Stimulated activated CD8-positive, alpha-beta memory T cell treated with anti-CD3 and anti-CD28 coated beads, Interleukin-2, amount 100 ng/mL, for 1 hour (primary cell): ENCODE data around the gene MGME1.

Experiments
- DNase-seq, 2 donors: peaks; one replicate each; pipeline ENCODE4 v3.0.0-alpha.2; 2020; ENCODE audit warnings: low read depth in 2 of 2

MGME1 gene

DNA sequence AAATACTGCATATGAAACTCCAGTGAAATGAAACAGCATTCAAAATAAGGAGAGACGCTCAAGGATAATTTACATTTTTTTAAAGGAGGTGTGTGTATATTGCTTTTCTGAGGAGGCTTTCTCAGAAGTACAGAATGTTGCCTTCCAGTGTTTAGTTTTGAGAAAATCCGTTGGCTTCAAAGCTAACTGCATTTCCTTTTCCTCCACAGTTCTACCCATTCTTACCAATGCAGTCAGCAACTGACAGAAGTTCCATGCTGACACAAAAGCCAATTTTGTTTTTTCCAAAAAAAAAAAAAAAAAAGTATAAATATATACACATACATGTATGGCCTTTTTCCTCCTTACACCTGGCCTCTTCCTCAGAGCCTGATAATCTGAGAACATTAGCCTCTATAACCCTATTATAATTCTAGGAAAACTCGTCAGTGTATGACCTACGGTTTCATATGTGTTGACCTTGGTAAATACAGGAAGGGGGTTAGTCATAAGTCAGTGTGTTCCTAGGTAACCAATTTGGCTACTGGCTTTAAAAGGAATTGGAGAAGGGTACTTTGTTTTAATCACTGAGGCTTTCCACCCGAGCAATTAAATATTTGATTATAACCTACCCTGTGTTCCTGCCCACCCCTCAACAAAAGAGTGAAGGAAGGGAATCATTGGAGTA lies 24.2 kb downstream of the MGME1 start:
- no peak for DNase-seq

DNA sequence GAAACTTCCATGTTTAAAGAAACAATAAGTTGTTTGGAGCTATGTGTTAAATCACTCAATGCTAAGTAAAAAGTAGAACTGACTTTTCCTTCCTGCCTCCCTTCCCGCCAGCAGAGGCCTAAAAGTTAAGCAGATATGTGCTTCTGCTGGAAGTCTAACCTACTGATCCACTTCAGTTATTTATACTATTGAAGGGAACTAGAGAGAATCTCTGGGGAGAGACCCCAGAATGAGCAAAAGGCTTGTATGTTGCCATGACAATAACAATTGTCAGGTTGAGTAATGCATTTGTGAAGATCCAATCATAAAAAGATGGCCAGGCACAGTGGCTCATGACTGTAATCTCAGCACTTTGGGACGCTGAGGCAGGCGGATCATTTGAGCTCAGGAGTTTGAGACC lies 24.7 kb downstream of the MGME1 start:
- no peak for DNase-seq

GRCh38 chr20:17995967-17996819 lies 27.4 kb downstream of the MGME1 start:
- no peak for DNase-seq

- no peak for DNase-seq
These were observed 29.6 kb downstream of the MGME1 start for GRCh38 chr20:17998446-17998845.

DNA sequence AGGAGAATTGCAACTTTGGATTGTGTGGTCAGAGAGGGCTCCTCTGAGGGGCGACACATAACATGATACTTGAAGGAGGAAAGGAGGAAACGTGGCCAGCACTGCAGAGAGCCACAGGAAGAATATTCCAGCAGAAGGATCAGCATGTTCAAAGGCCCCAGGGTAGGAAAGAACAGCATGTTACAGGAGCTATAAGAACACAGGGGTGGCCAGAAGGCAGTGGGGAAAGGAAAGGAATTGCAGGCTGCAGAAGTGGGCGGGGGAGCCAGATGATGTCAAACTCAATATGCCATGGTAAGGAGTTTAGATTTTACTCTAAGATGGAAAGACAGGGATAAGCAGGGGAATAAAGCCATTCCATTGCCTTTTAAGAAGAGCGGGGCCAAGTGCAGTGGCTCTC lies 30.7 kb downstream of the MGME1 start:
- no peak for DNase-seq

DNA sequence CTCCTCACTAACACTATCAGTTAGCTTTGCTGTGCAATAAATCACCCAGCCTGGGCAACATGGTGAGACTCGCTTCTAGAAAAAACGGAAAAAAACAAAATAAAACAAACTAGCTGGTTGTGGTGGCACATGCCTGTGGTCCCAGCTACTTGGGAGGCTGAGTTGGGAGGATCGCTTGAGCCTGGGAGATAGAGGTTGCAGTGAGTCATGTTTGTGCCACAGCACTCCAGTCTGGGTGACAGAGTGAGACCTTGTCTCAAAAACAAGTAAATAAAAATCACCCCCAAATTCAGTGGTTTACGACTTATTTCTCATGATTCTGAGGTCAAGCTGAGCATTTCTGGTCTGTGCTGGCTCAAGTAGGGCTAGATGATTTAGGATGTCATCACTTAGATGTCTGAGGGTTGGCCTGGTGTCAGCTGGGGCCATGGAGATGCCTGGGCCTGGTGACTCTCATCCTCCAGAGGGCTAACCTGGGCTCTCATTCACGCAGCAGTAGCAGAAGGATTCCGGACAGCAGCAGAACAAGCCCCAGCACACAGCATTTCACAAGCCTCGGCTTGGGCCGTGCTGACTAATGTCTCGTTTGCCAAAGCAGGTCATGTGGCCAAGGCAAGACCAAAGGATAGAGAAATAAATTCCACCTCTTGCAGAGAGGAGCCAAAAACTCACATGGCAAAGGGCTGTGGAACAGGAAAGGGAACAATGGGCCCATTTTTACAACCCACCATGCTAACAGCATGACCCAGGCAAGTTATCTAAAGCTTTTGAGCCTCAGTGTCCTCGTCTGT lies 32.5 kb downstream of the MGME1 start:
- no peak for DNase-seq

DNA sequence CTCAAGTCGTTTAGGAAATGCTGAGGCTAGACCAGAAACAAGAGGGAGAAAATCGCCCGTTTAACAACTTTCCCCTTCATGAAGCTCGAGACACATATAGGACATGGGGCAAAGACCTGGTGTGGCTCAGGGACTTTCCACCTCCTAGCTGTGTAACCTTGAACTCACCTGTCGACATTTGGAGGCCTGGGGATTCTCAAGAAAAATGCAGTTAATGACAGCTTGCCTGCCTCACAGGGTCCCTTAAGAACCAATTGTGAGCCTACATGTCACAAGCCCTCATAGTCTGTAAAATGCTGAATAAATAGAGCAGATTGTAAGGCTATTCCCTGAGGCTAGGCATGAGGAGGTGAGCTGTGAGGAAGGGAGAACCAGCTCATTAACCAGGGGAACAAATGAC lies 35.1 kb downstream of the MGME1 start:
- no peak for DNase-seq

DNA sequence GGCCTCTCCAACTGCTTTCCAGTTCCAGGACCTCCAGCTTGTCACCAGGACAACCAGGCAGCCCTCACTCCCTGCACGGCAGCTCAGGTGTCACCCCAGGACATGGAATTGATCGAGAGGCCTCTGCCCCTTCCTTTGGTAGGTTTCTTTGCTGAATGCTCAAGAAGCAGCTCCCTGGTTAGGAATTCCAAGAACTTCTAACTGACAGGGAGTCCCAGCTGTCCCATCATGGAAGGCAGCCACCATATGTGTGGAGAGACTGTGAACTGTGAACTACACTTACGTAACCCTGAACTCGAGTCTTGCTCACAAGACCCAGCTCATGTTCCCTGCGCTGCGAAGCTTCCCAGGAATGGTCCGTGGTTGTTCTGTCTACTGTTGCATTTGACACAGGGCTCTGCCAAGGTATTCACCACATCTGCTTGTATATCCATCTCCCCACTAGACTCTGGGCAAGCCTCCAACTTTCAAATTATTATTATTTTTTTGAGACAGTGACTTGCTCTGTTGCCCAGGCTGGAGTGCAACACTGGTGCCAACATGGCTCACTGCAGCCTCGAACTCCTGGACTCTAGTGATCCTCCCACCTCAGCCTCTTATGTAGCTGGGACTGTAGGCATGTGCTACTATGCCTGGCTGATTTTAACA lies 35.7 kb downstream of the MGME1 start:
- no peak for DNase-seq

- no peak for DNase-seq
These were observed 36.6 kb downstream of the MGME1 start for GRCh38 chr20:18005170-18005989.

GRCh38 chr20:18005990-18006364 lies 37.2 kb downstream of the MGME1 start:
- no peak for DNase-seq

DNA sequence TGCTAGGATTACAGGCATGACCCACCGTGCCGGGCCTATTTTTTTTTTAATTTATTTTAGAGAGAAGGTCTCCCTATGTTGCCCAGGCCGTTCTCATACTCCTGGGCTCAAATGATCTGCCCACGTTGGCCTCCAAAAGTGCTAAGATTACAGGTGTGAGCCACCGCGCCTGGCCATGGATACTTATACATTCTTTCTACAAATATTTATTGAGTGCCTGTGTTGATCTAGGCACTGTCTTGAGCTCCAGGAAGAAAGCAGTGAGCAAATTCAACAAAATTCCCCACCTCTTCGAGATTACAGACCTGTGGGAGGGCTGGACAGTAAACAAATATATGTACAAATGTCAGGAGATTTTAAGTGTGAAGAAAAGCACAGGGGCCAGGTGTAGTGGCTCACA lies 37.9 kb downstream of the MGME1 start:
- no peak for DNase-seq

DNA sequence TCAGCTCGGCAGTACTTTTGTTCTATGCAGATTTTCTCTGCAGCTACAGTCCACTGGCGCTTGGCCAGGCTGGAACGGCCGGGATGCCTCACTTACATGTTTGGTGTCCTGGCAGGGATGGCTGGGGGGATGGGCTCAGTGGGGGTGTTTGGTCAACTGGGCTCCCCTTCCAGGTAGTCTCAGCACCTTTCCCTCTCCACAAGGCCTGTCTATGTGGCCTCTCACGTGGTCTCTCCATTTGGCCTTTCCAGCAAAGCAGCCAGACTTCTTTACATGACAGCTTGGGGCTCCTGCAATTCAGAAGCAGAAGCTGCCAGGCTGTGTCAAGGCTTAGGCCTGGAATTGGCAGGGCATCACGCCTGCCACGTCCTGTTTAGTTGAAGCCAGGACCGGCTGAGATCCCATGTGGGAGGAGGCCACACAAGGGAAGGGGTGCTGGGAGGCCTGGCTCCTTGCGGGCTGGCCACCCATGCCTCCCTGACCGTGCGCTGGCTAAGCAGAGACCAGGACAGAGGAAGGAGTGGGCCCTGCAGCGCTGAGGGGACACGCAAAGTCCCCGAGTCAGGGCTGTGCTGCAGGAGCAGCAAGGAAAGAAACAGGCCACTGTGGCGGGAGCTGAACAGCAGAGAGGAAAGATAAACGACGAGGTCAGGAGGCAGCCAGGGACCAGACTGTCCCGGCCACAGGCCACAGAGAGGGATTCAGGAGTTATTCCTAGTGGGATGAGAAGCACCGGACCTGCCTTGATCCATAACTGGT lies 38.9 kb downstream of the MGME1 start:
- DNase-seq: no peak

DNA sequence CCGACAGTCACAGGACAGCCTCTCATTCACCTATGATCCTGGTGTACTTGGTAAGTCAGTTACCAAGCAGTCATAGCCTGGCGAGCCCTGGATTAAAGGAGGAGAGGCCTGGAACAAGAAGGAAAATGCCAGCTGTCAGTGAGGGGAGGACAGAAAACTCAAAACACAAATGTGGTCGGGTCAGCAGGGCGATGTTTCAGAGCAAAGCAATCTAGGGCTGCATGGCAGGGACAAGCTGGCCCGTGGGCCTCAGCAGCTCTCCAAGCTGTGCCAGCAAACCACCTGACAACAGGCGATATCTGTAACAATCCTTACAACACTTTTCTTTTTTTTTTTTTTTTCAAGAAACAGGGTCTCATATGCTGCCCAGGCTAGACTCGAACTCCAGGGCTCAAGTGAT lies 40.3 kb downstream of the MGME1 start:
- DNase-seq: no peak

DNA sequence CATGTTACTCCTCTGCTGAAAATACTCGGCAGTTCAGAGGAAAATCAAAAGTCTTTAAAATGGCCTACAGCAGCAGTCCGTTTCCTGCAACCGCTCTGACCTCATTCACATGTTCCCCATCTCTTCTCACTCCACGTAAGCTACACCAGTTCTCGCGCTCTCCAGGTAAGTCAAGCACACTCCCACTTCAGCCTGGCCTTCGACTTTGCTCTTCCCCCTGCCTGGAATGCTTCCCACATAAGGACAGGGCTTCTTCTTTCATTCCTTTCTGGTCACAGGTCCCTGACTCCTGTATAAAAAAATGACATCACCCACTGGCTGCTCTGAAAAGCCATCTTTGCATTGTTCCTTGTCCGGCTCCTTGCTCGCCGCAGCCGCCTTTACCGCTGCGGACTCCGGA lies 42.7 kb downstream of the MGME1 start:
- no peak for DNase-seq

GRCh38 chr20:18011951-18012645 lies 43.3 kb downstream of the MGME1 start:
- DNase-seq: no peak

GRCh38 chr20:18012901-18013300 lies 44.1 kb downstream of the MGME1 start:
- no peak for DNase-seq

- no peak for DNase-seq
These were observed 45.6 kb downstream of the MGME1 start for GRCh38 chr20:18014411-18014810.

GRCh38 chr20:18016772-18017171 lies 48.0 kb downstream of the MGME1 start:
- no peak for DNase-seq

DNA sequence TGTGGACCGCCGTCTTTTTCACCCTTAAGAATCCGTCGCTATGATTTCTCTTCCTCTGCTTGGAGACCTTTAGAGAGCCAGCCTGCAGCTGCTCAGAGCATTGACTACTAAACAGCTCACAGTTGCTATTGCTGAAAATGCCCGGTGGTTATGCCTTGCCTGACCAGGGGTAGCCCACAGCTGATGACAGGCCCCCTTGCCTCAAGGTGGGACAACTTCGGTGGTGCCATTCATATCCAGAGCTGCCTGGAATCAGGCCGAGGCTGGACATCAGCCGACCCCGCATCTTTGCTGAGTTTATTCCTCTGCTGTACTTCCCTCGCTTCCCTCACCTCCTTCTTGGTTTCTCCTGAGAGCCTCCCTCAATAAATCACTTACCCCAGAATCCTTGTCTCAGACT lies 49.3 kb downstream of the MGME1 start:
- DNase-seq: no peak

- no peak for DNase-seq
These were observed 50.2 kb downstream of the MGME1 start for GRCh38 chr20:18019068-18019467.
